Type B pancreatic cell (in vitro differentiated cells): Measurements from ENCODE around the gene ATP8A2. TPM values are rescaled to one million over a fixed set of nuclear protein-coding genes. Genes with fewer than 3 reads are reported as not detected.

Experiments used
- DNase-seq: peaks from one replicate; pipeline ENCODE4 v3.0.0; 2021; ENCODE audit warnings: mixed read lengths; ENCODE audit not compliant: unreplicated experiment; ENCODE audit errors: extremely low spot score
- H3K27ac Mint-ChIP-seq: 2 replicates; pipeline ENCODE4 v1.8.0; 2021; ENCODE audit warnings: mild to moderate bottlenecking, mixed read lengths
- H3K27me3 Mint-ChIP-seq: 2 replicates; pipeline ENCODE4 v1.8.0; 2021; ENCODE audit warnings: mixed read lengths
- H3K36me3 Mint-ChIP-seq: 2 replicates; pipeline ENCODE4 v1.8.0; 2021; ENCODE audit warnings: mixed read lengths
- H3K4me1 Mint-ChIP-seq: one replicate; pipeline ENCODE4 v1.8.0; 2021; ENCODE audit warnings: mixed read lengths; ENCODE audit not compliant: unreplicated experiment
- H3K4me3 Mint-ChIP-seq: 2 replicates; pipeline ENCODE4 v1.8.0; 2021; ENCODE audit warnings: mild to moderate bottlenecking, mixed read lengths
- H3K9me3 Mint-ChIP-seq: 2 replicates; pipeline ENCODE4 v1.8.0; 2021; ENCODE audit warnings: mixed read lengths
- CTCF ChIP-seq: fragments of 200-600 bp; sonication (generic); conservative IDR thresholded peaks from 2 replicates; pipeline ENCODE4 v1.5.0; 2021; ENCODE audit warnings: antibody characterized with exemption, mild to moderate bottlenecking
- total RNA-seq: library from RNA; stranded (reverse); gene quantifications from 2 replicates; pipeline ENCODE4 v1.2.1, GENCODE V29; 2021; ENCODE audit warnings: low replicate concordance

The ATP8A2 gene
- total RNA-seq, 1 donor from 2014 or later, result 13.8 TPM

GRCh38 chr13:25674371-25674770 is 302.6 kb downstream of the ATP8A2 start:
- H3K9me3 Mint-ChIP-seq, result peaks cover 4% of the 10 kb centered on the region
- no peak for TF ChIP-seq CTCF

GRCh38 chr13:25675060-25675459 is 303.3 kb downstream of the ATP8A2 start:
- no peaks in the 10 kb centered on the region for H3K36me3 Mint-ChIP-seq
- no peak for TF ChIP-seq CTCF
- no peak overlapping the region for H3K4me3 Mint-ChIP-seq
- H3K4me1 Mint-ChIP-seq, result peaks cover 13% of the 10 kb centered on the region
- DNase-seq, result no peak
- H3K27ac Mint-ChIP-seq, result no peak overlapping the region
- no peaks in the 10 kb centered on the region for H3K27me3 Mint-ChIP-seq
- H3K9me3 Mint-ChIP-seq, result peaks cover 7% of the 10 kb centered on the region

More at GRCh38 chr13:25674371-25674770, 302.6 kb downstream of the ATP8A2 start:
- no peak for DNase-seq
- peaks cover 13% of the 10 kb centered on the region for H3K4me1 Mint-ChIP-seq
- H3K4me3 Mint-ChIP-seq, result no peak overlapping the region
- H3K36me3 Mint-ChIP-seq, result no peaks in the 10 kb centered on the region
- no peak overlapping the region for H3K27ac Mint-ChIP-seq
- no peaks in the 10 kb centered on the region for H3K27me3 Mint-ChIP-seq

GRCh38 chr13:25677956-25678355 is 306.2 kb downstream of the ATP8A2 start:
- no peak for TF ChIP-seq CTCF
- H3K4me1 Mint-ChIP-seq, result peaks cover 20% of the 10 kb centered on the region
- H3K36me3 Mint-ChIP-seq, result no peaks in the 10 kb centered on the region
- no peak for DNase-seq
- H3K27ac Mint-ChIP-seq, result no peak overlapping the region
- no peaks in the 10 kb centered on the region for H3K27me3 Mint-ChIP-seq
- peaks cover 10% of the 10 kb centered on the region for H3K9me3 Mint-ChIP-seq
- H3K4me3 Mint-ChIP-seq, result no peak overlapping the region

GRCh38 chr13:25678398-25678797 is 306.6 kb downstream of the ATP8A2 start:
- Mint-ChIP-seq H3K4me3 (no peak overlapping the region), H3K27ac (no peak overlapping the region), H3K36me3 (no peaks in the 10 kb centered on the region), H3K27me3 (no peaks in the 10 kb centered on the region), H3K9me3 (peaks cover 10% of the 10 kb centered on the region), H3K4me1 (peaks cover 20% of the 10 kb centered on the region)
- DNase-seq, result no peak
- no peak for TF ChIP-seq CTCF

GRCh38 chr13:25679159-25679558 is 307.4 kb downstream of the ATP8A2 start:
- Mint-ChIP-seq H3K27me3 (no peaks in the 10 kb centered on the region), H3K27ac (no peak overlapping the region), H3K4me1 (peaks cover 20% of the 10 kb centered on the region), H3K36me3 (no peaks in the 10 kb centered on the region), H3K4me3 (no peak overlapping the region), H3K9me3 (peaks cover 10% of the 10 kb centered on the region)
- no peak for TF ChIP-seq CTCF
- DNase-seq, result no peak

- no peak for TF ChIP-seq CTCF
- Mint-ChIP-seq H3K4me3 (no peak overlapping the region), H3K36me3 (no peaks in the 10 kb centered on the region), H3K9me3 (peaks cover 10% of the 10 kb centered on the region), H3K4me1 (peaks cover 20% of the 10 kb centered on the region), H3K27me3 (no peaks in the 10 kb centered on the region), H3K27ac (no peak overlapping the region)
- DNase-seq, result no peak
Observed at GRCh38 chr13:25679936-25680335, 308.2 kb downstream of the ATP8A2 start.
